ENCODE data around the gene AFTPH. TPM values are rescaled to one million over a fixed set of nuclear protein-coding genes. Genes with fewer than 3 reads are reported as not detected.

Gene AFTPH
- total RNA-seq, 1 donor from 2014 or later = 12.3 TPM

DNA sequence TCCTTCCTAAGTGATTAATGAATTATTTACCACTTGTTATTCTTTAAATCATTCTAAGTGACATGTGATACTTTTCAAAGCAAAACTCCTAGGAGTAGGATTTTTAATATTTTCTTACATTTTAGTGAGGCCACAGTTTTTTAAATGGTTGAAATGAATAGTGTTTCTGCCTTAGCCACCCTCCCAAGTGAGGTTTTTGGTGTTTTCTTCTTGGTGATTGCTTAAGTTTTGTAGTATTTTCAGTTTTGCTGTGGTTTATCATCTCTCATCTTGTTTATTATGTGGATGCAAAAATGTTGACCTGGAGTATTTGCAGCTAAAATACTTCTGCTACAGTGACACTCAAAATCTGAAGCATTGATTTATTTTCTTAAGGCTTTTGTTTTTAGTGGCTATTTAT lies 9.8 kb downstream of the AFTPH start:
- ATAC-seq (ENCODE audit: poor library complexity) = no peak
- intact Hi-C loops (cut with DNase I) = no loop called here

DNA sequence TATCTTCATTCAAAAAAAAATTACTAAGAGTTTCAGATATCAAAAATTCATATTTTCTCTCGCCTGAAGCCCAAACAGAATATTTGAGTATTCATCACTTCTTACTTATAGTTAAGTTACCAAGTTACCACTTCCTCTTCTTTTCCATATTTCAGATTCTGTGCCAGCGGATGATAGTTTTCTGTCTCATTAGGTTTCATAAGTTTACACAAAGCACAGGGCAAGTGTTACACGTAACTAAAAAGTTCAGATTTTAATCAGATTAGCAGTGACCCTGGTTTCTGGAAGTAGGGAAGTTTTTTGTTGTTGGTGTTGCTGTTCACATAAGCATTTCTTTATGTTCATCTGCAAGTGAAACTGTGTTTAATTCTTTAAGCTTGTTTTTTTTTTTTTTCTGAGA lies 10.2 kb downstream of the AFTPH start:
- intact Hi-C loops (cut with DNase I) = no loop called here
- ATAC-seq (ENCODE audit: poor library complexity) (no peak), DNase-seq (no peak)

More for the DNA sequence above, 9.8 kb downstream of the AFTPH start:
- no peak for DNase-seq

DNA sequence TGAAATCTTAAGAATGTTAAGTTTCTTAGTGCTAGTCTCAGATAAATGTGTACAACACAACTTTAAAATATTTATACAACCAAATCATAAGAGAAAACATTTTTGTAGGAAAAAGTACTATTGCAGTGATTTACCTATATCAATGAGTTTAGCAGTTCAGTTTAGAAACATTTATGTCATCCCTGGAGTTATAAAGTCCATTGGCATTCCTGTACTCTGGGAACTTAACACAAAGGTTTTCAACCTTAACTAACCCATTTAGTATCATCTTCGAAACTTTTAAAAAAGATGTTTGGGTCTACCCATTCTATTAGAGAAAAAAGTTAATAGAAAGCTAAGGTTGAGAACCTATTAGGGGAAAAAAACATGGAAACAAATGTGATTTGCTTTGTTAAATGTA lies 10.9 kb downstream of the AFTPH start:
- ATAC-seq (ENCODE audit: poor library complexity) = no peak
- DNase-seq = no peak
- intact Hi-C loops (cut with DNase I) = no loop called here

DNA sequence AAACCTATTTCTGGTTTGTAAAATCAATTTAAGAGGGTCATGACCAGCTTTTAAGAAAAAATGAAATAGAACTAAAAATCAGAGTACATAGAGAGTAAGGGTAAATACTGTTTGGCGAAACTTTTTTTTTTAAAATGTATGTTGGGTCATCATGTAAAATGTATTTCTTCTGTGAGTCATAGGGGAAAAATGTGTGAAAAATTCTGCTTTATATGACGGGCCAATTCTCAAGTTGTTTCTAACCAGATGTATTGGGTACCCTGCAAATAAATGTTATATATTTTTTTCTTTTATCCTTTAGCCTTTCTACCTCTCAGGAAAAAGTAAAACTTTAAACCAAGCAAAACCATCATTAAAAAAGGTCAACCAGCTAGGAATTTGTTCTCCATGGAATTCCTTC lies 13.9 kb downstream of the AFTPH start:
- DNase-seq (no peak), ATAC-seq (ENCODE audit: poor library complexity) (no peak)
- intact Hi-C loops (cut with DNase I) = no loop called here

GRCh38 chr2:64538764-64539433 lies 14.8 kb downstream of the AFTPH start:
- DNase-seq (no peak), ATAC-seq (ENCODE audit: poor library complexity) (no peak)
- intact Hi-C loops (cut with DNase I) = no loop called here

GRCh38 chr2:64540615-64541014 lies 16.5 kb downstream of the AFTPH start:
- intact Hi-C loops (cut with DNase I) = no loop called here
- DNase-seq = no peak
- no peak for ATAC-seq (ENCODE audit: poor library complexity)

DNA sequence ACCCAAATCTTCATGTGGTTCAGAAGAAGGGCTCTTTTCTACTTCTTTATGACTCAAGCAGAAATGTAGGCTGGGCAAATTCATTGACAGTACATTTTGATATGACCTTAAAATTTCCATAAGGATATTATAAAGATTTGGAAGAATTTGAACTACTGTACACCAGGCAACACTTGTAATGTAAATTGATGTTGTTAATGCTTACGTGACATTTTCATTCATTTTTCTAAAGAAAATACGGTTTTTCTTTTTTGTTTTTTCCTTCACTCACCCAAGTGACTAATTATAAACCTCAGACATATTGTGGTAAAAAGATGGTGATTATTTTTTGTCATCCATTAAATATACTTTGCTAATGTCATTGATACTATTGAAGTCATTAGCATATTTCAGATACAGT lies 17.4 kb downstream of the AFTPH start:
- no peak for ATAC-seq (ENCODE audit: poor library complexity)
- intact Hi-C loops (cut with DNase I) = no loop called here
- no peak for DNase-seq

- ATAC-seq (ENCODE audit: poor library complexity) = no peak
- intact Hi-C loops (cut with DNase I) = no loop called here
- no peak for DNase-seq
These were observed 18.2 kb downstream of the AFTPH start for GRCh38 chr2:64542071-64543007.

DNA sequence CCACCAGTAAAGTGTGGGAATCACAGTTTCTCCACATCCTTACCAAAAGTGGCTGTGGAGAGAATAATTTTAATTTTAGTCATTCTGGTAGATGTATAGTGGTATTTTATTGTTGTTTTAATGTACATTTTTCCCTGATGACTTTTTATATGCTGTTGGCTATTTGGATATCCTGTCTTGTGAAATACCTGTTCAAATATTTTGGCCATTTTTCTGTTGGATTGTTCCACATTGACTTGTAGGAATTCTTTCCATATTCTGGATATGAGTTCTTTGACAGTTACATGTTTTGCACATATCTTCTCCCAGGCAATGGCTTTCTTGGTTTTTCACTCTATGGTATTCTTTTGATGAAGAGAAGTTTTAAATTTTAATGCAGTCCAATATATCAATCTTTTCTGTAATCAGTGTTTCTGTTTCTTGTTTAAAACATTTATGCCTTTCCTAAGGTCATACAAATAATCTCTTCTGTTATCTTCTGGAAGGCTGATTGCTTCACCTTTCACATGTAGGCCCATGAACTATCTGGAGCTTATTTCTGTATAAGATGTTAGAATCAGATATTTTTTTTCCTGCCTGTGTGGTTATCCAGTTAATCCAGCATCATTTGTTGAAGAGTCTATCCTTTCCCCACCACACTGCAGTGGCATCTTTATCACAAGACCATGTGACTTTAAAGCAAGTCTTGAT lies 19.0 kb downstream of the AFTPH start:
- no peak for DNase-seq
- no peak for ATAC-seq (ENCODE audit: poor library complexity)
- intact Hi-C loops (cut with DNase I) = no loop called here

DNA sequence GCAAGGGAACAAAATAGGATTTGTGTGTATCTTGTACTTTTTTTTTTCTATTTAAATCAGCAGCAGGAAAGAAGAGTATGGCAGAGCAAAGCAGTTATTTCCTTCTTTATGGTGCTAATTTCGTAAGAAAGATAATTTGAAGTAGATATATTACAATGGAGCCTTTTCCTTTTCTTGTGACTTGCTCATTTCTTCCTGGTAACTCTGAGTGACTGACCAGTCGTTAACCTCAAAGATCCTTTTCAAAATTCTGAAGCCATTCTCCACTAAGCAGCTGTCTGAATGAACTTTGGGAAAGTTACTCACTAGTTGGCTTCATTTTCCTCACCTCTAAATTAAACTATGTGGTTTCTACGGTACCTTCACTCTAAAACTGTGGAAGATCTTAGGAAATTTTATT lies 24.6 kb downstream of the AFTPH start:
- intact Hi-C loops (cut with DNase I) = no loop called here
- DNase-seq (no peak), ATAC-seq (ENCODE audit: poor library complexity) (no peak)

DNA sequence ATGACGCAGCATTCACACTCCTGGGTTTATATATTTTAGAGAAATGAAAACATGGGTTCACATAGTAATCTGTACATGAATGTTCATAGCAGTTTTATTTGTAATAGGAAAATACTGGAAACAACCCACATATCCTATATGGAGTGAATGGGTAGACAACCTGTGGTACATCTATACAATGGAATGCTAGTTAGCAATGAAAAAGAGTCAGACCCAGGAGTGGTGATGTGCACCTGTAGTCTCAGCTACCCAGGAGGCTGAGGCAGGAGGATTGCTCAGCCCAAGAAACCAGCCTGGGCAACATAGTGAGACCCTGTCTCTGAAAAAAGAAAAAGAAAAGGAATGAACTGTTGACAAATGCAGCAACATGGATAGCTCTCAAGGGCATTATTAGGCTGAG lies 25.9 kb downstream of the AFTPH start:
- DNase-seq (no peak), ATAC-seq (ENCODE audit: poor library complexity) (no peak)
- intact Hi-C loops (cut with DNase I) = no loop called here

DNA sequence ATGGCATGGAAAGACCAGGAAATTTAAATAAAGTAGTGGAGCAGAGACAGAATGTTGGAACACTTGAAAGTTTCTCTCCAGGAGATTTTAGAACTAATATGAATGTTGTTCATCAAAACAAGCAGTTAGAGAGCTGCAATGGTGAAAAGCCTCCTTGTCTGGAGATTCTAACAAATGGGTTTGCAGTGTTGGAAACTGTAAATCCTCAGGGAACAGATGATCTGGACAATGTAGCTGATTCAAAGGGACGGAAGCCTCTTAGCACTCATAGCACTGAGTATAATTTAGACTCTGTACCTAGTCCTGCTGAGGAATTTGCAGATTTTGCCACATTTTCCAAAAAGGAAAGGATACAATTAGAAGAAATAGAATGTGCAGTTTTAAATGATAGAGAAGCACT lies 27.7 kb downstream of the AFTPH start:
- intact Hi-C loops (cut with DNase I) = no loop called here
- DNase-seq = no peak
- ATAC-seq (ENCODE audit: poor library complexity) = no peak

DNA sequence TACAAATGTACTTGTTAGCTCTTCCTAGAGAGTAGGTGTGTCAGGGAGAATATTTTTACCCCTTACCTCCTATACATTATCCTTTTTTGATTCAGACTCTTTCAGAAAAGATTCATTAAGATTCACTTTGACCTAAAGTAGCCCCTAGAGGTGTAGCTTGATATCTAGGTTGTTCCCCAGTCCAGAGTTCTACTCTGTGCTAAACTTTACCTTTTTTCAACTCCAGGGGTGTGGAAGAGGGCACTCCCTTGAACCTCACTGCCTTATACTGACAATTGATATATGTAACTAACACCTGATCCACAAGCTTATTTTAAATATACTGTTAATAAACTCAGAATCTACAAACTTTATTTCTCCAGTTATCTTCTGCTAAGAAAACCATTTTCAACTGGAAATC lies 30.0 kb downstream of the AFTPH start:
- ATAC-seq (ENCODE audit: poor library complexity) (no peak), DNase-seq (no peak)
- intact Hi-C loops (cut with DNase I) = no loop called here

GRCh38 chr2:64558445-64559081 lies 34.4 kb downstream of the AFTPH start:
- ATAC-seq (ENCODE audit: poor library complexity) (no peak), DNase-seq (no peak)
- intact Hi-C loops (cut with DNase I) = no loop called here

DNA sequence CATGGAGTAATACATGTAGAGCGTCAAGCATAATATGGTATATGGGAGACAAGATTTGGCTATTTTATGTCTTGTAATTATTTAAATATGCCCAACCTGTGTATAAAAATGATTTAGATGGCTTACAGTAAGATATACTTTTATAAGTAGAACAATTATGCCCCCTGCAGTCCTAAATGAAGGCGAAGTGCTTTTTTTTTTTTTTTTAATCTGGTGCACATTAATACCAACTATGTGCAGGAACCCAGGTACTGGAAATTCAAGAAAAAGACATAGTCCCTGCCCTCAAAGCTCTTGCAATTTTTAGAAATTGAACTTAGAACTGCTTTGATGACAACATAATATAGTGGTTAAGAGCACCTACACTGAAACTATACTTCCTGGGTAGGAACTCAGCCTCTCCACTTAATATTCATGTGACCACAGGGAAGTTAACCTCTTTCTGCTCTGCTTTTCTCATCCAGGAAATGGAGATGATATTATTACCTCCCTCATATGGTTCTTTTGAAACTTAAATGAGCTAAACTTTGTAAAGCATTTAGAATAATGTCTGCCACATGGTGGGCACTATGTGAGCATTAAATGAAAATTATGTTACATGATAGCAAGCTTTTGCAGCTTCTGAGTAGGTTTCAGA lies 38.1 kb downstream of the AFTPH start:
- intact Hi-C loops (cut with DNase I) = loop anchor here (5.0 kb wide), 2 partner anchors 40 to 230 kb away; partner anchors contain the start of gene AFTPH
- peak; percentile 62 for ATAC-seq (ENCODE audit: poor library complexity)

DNA sequence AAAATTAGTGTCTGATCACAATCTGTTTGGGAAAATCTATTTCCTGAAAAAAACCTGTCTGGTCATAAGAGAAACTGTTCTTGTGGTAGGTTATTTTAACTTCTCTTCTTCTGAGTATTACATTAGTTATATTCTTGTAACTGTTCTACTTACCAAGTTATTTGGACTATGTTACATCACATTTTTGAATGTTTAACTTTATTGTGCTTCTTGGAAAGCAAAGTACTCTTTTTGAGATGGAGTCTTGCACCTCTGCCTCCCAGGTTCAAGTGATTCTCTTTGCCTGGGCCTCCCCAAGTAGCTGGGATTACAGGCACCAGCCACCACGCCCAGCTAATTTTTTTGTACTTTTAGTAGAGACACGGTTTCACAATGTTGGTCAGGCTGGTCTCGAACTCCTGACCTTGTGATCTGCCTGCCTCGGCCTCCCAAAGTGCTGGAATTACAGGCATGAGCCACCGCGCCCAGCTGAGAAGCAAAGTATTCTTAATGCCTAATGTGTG lies 39.4 kb downstream of the AFTPH start:
- intact Hi-C loops (cut with DNase I) = loop anchor here (5.0 kb wide), 2 partner anchors 41 to 231 kb away; partner anchors contain the start of gene AFTPH
- ATAC-seq (ENCODE audit: poor library complexity) = no peak

More for the DNA sequence above, 38.1 kb downstream of the AFTPH start:
- DNase-seq = no peak

GRCh38 chr2:64565949-64566710 lies 42.0 kb downstream of the AFTPH start:
- ATAC-seq (ENCODE audit: poor library complexity) (no peak), DNase-seq (no peak)
- intact Hi-C loops (cut with DNase I) = no loop called here

More for the DNA sequence above, 39.4 kb downstream of the AFTPH start:
- DNase-seq = no peak

DNA sequence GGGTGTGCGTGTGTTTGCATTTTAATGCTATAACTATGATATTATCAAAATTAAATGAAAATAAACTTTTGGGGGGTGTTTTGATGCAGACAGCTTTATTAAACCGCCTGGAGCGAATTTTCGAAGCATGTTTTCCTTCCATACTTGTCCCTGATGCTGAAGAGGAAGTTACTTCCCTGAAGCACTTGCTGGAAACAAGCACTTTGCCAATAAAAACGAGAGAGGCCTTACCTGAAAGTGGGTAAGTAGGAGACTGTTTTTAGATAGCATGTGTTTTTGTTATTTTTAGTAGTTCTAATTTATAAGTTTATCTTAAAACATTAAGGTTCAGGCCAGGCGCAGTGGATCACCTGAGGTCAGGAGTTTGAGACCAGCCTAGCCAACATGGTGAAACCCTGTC lies 43.3 kb downstream of the AFTPH start:
- no peak for ATAC-seq (ENCODE audit: poor library complexity)
- intact Hi-C loops (cut with DNase I) = no loop called here
- DNase-seq = no peak
